GM12878 (cell line): Measurements from ENCODE around the gene PHOX2B. TPM values are rescaled to one million over a fixed set of nuclear protein-coding genes. Genes with fewer than 3 reads are reported as not detected.

Source experiments
- BCL3 ChIP-seq: IDR thresholded peaks from 2 replicates; pipeline ENCODE4 v1.6.1; 2011; ENCODE audit warnings: borderline replicate concordance, low read depth, mild to moderate bottlenecking, moderate library complexity, low read length; ENCODE audit not compliant: insufficient read depth, poor library complexity, severe bottlenecking
- BHLHE40 ChIP-seq, 2 experiments: fragments of 450-650 bp in 1 of 2; IDR thresholded peaks; 2 replicates each; pipeline ENCODE4 v1.6.1; 2011 to 2017; ENCODE audit warnings: low read depth in 2 of 2, borderline replicate concordance in 1 of 2, improper control_type of control experiment in 1 of 2, low read length in 1 of 2, mild to moderate bottlenecking in 1 of 2
- NFYB ChIP-seq: IDR thresholded peaks from 2 replicates; pipeline ENCODE4 v1.6.1; 2011; ENCODE audit warnings: low read depth, mild to moderate bottlenecking, low read length, improper control_type of control experiment, moderate library complexity; ENCODE audit not compliant: insufficient read depth
- NKRF ChIP-seq: fragments of 450-650 bp; conservative IDR thresholded peaks from 2 replicates; pipeline ENCODE4 v1.6.1; 2017; ENCODE audit warnings: mild to moderate bottlenecking, moderate library complexity
- PAX8 ChIP-seq: fragments of 450-650 bp; IDR thresholded peaks from 2 replicates; pipeline ENCODE4 v1.6.1; 2017; ENCODE audit warnings: mild to moderate bottlenecking, moderate library complexity
- RAD21 ChIP-seq: IDR thresholded peaks from 2 replicates; pipeline ENCODE4 v1.6.1; 2011; ENCODE audit warnings: mild to moderate bottlenecking, low read depth, low read length, moderate library complexity; ENCODE audit not compliant: insufficient read depth
- ZBTB33 ChIP-seq: fragments of 450-650 bp; IDR thresholded peaks from 2 replicates; pipeline ENCODE4 v1.6.1; 2017; ENCODE audit warnings: mild to moderate bottlenecking
- ZBTB40 ChIP-seq: fragments of 450-650 bp; IDR thresholded peaks from 2 replicates; pipeline ENCODE4 v1.6.1; 2016; ENCODE audit warnings: mild to moderate bottlenecking, moderate library complexity, borderline replicate concordance
- polyA plus RNA-seq, 11 experiments: library from polyadenylated mRNA; depleted of rRNA in 4 of 11; unstranded in 6 of 11; stranded (reverse) in 5 of 11; fragments of >200 nt; fragmentation: Nextera tagmentation in 4 of 11; fragmentation: Illumina TruSeq in 1 of 11; extraction: Ambion mirVana in 4 of 11; extraction: Trizol in 1 of 11; gene quantifications; 1 replicate in 1 of 11; 2 replicates in 10 of 11; pipeline versions ENCODE4 v1.2.1 to v1.2.3, GENCODE V29; 2011 to 2016; ENCODE audit warnings: inconsistent platforms in 2 of 11, missing spikeins in 2 of 11, low read depth in 1 of 11
- total RNA-seq, 4 experiments: library from RNA; depleted of rRNA in 3 of 4; stranded (reverse); fragments of >200 nt in 3 of 4; fragmentation: Illumina TruSeq in 1 of 4; extraction: Trizol in 1 of 4; gene quantifications; 2 replicates each; pipeline versions ENCODE4 v1.2.1 to v1.2.3, GENCODE V29; 2013 to 2021

PHOX2B gene
- total and polyA plus RNA-seq, 10 of the 15 experiments (the other 5 are each of a cell fraction or from before 2014, with no cell fraction given): not detected

- TF ChIP-seq NKRF (no peak), BHLHE40 (IDR thresholded peaks at IDR 0.05; ENCODE audit: borderline replicate concordance in 1 of 2, low read depth in 2 of 2, low read length in 1 of 2) (no peak), ZBTB40 (no peak), ZBTB33 (no peak), RAD21 (no peak), NFYB (no peak), BCL3 (no peak), PAX8 (no peak)
- TF ChIP-seq, all 136 proteins: peak for 0
These were observed 2.3 kb upstream of the PHOX2B start (continued) for GRCh38 chr4:41750626-41751448.
